ENCODE results near the gene DYNLT1. TPM values are rescaled to one million over a fixed set of nuclear protein-coding genes. Genes with fewer than 3 reads are reported as not detected.

The DYNLT1 gene
- total and polyA plus RNA-seq, 2 of the 13 experiments (the other 11 are each of a cell fraction or from before 2014, with no cell fraction given) = 108 to 171 TPM

- no peak for TF ChIP-seq HMGXB3 (CRISPR knock-in tag; IDR thresholded peaks at IDR 0.05; ENCODE audit: borderline replicate concordance)
- no peak for TF ChIP-seq PAWR (CRISPR knock-in tag; IDR thresholded peaks at IDR 0.05; ENCODE audit: borderline replicate concordance)
- no peak for TF ChIP-seq CBX5 (CRISPR knock-in tag; IDR thresholded peaks at IDR 0.05; ENCODE audit: borderline replicate concordance)
- no peak for TF ChIP-seq SUZ12 (IDR thresholded peaks at IDR 0.05; ENCODE audit: low read depth, low read length)
- no peak for TF ChIP-seq MBD4 (IDR thresholded peaks at IDR 0.05; ENCODE audit: borderline replicate concordance, low read length)
- no peak for TF ChIP-seq NCOR1 (IDR thresholded peaks at IDR 0.05; ENCODE audit: borderline replicate concordance, low read length)
- no peak for TF ChIP-seq HNF4A (CRISPR knock-in tag; IDR thresholded peaks at IDR 0.05)
- TF ChIP-seq ZNF329 (CRISPR knock-in tag; IDR thresholded peaks at IDR 0.05; ENCODE audit: low read depth) = no peak
- no peak for TF ChIP-seq ZNF775 (CRISPR knock-in tag; IDR thresholded peaks at IDR 0.05; ENCODE audit: borderline replicate concordance)
- TF ChIP-seq ZNF605 (CRISPR knock-in tag; IDR thresholded peaks at IDR 0.05) = no peak
- no peak for TF ChIP-seq HMG20A (CRISPR knock-in tag; IDR thresholded peaks at IDR 0.05; ENCODE audit: borderline replicate concordance)
- TF ChIP-seq ZNF17 (CRISPR knock-in tag; IDR thresholded peaks at IDR 0.05) = no peak
- TF ChIP-seq TBL1XR1 (IDR thresholded peaks at IDR 0.05; ENCODE audit: borderline replicate concordance, low read length, partially characterized antibody) = no peak
- TF ChIP-seq ZBTB7A (CRISPR knock-in tag; IDR thresholded peaks at IDR 0.05) = no peak
- TF ChIP-seq CEBPB (IDR thresholded peaks at IDR 0.05; ENCODE audit: borderline replicate concordance, low read depth, low read length) = no peak
- 0 out of 2 replicates have a peak, but pooled peaks have one; percentile 5 for TF ChIP-seq GFI1 (CRISPR knock-in tag; IDR thresholded peaks at IDR 0.05; ENCODE audit: borderline replicate concordance)
- TF ChIP-seq TBX3 (IDR thresholded peaks at IDR 0.05; ENCODE audit: borderline replicate concordance) = 0 out of 2 replicates have a peak, but pooled peaks have one; percentile 2
- TF ChIP-seq ZSCAN25 (CRISPR knock-in tag; IDR thresholded peaks at IDR 0.05) = 0 out of 2 replicates have a peak, but pooled peaks have one; percentile 31
- TF ChIP-seq JUN (CRISPR knock-in tag; IDR thresholded peaks at IDR 0.05) = no peak
- TF ChIP-seq ZNF383 (CRISPR knock-in tag; IDR thresholded peaks at IDR 0.05; ENCODE audit: borderline replicate concordance) = no peak
- no peak for TF ChIP-seq FOXO4 (CRISPR knock-in tag; conservative IDR thresholded peaks at IDR 0.05)
- TF ChIP-seq KLF9 (CRISPR knock-in tag; IDR thresholded peaks at IDR 0.05; ENCODE audit: low read depth) = no peak
- no peak for TF ChIP-seq DBP (CRISPR knock-in tag; IDR thresholded peaks at IDR 0.05; ENCODE audit: not compliant biosample characterization)
- TF ChIP-seq FOXK2 (IDR thresholded peaks at IDR 0.05) = no peak
Observed at GRCh38 chr6:158645064-158646022, 800 bp upstream of the DYNLT1 start (continued).
